Measurements from ENCODE around the gene CTRB2.

DNA sequence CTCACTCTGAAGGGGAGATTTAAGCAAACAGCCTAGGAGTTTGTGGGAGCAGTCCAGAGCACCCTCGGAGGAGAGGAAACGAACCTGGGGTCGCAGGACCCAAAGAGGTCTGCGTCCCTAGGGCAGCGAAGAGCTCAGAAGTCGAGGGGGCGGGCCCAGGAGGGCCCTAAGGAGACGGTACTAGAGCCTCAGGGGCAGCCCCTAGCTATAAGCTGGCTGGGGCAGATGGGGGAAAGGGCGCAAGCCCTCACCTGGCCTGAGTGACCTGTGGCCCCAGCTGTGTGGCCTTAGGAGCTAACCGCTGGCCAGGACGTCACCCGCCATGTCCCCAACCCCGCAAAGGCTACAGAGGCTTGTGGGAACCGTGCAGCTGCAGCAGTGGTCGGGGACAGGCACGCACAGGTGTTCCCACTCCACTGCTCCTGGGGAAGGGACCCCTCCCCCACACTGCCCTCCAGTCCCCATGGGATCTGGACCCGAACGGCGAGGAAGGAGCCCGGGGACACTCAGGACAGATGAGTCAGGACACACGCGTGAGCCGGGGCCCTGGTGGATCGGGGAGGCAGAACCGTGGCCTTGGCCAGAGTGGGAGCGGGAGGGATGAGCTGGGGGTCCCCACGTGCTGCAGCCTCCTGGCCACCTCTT, 2.0 kb upstream of the CTRB2 start:
- TF ChIP-seq POLR2A (IDR thresholded peaks at IDR 0.05; ENCODE audit: low read length) (no peak), GATA1 (IDR thresholded peaks at IDR 0.05; ENCODE audit: low read depth, low read length) (no peak)

All from erythroblast (primary cell).